Activated B cell treated with CpG ODN at 0.5 μM for 24 hours (primary cell): Measurements from ENCODE around the gene INAVA. TPM values are rescaled to one million over a fixed set of nuclear protein-coding genes. Genes with fewer than 3 reads are reported as not detected.

Experiments used
- ATAC-seq: fragments of 200-7000 bp; cut with Tn5 transposase; one replicate; pipeline ENCODE4 v1.10.0; 2021; ENCODE audit warnings: low read depth, mild to moderate bottlenecking, moderate library complexity
- CTCF ChIA-PET: fragments of 350-600 bp; sonication (Branson Sonifier 250); formaldehyde crosslinking; loops from one replicate; lab custom pipeline; 2021; ENCODE audit warnings: antibody characterized with exemption; lab: Charles Lee
- POLR2A ChIA-PET: fragments of 350-600 bp; sonication (Branson Sonifier 250); formaldehyde crosslinking; loops from one replicate; lab custom pipeline; 2021; ENCODE audit warnings: antibody characterized with exemption; lab: Charles Lee
- DNase-seq: peaks from one replicate; pipeline ENCODE4 v3.0.0; 2022
- H3K27ac Mint-ChIP-seq: one replicate; pipeline ENCODE4 v1.8.0; 2020; ENCODE audit warnings: mixed read lengths
- H3K27me3 Mint-ChIP-seq: one replicate; pipeline ENCODE4 v1.8.0; 2021; ENCODE audit warnings: mixed read lengths
- H3K36me3 Mint-ChIP-seq: one replicate; pipeline ENCODE4 v1.8.0; 2021; ENCODE audit warnings: low read depth, mixed read lengths
- H3K4me1 Mint-ChIP-seq: one replicate; pipeline ENCODE4 v1.8.0; 2021; ENCODE audit warnings: mixed read lengths
- H3K4me3 Mint-ChIP-seq: one replicate; pipeline ENCODE4 v1.8.0; 2020; ENCODE audit warnings: mild to moderate bottlenecking, mixed read lengths
- H3K9me3 Mint-ChIP-seq: one replicate; pipeline ENCODE4 v1.8.0; 2020; ENCODE audit warnings: mixed read lengths
- intact Hi-C: fragments of 100-400 bp; cut with micrococcal nuclease; formaldehyde crosslinking; loops from one replicate; pipeline ENCODE4 v1.15.1; 2024
- total RNA-seq: library from RNA; stranded (reverse); gene quantifications from 2 replicates; pipeline ENCODE4 v1.2.3, GENCODE V29; 2022
- TF ChIP-seq, protein P1 (sequence below): fragments of 200-600 bp; IDR thresholded peaks from one replicate; pipeline ENCODE4 v1.8.0; 2022; ENCODE audit warnings: antibody characterized with exemption, mild to moderate bottlenecking

The INAVA gene
- total RNA-seq, 1 donor from 2014 or later, result 0.44 TPM

DNA sequence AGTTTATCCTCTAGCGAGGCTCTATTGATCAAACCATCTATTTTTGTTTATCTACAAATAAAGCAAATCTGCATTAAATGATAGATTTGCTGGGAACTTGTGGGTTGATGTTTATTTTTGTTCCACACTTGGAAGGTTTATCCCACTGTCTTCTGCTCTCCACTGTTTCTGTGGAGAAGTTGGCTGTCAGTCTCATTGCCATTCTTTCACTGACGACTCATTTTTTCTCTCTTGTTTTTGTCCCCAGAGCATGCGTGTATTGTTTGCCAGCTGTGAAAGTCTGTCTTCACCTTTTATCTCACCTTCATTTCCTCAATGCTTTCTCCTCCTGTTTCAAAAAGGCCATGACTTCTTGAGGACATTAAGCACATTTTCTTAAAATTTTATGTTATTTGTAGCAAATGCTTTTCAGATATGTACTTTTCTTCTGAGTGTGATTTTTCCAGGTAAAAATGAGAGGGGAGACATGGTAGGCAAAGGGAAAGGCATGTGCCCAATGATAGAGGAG lies 52.4 kb downstream of the INAVA start:
- no peak overlapping the region for H3K27ac Mint-ChIP-seq
- TF ChIP-seq, protein P1, sequence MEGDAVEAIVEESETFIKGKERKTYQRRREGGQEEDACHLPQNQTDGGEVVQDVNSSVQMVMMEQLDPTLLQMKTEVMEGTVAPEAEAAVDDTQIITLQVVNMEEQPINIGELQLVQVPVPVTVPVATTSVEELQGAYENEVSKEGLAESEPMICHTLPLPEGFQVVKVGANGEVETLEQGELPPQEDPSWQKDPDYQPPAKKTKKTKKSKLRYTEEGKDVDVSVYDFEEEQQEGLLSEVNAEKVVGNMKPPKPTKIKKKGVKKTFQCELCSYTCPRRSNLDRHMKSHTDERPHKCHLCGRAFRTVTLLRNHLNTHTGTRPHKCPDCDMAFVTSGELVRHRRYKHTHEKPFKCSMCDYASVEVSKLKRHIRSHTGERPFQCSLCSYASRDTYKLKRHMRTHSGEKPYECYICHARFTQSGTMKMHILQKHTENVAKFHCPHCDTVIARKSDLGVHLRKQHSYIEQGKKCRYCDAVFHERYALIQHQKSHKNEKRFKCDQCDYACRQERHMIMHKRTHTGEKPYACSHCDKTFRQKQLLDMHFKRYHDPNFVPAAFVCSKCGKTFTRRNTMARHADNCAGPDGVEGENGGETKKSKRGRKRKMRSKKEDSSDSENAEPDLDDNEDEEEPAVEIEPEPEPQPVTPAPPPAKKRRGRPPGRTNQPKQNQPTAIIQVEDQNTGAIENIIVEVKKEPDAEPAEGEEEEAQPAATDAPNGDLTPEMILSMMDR, result no peak
- no peak overlapping the region for H3K4me3 Mint-ChIP-seq
- POLR2A ChIA-PET, result no interaction called here
- H3K27me3 Mint-ChIP-seq, result peaks cover 13% of the 10 kb centered on the region
- CTCF ChIA-PET, result no interaction called here
- intact Hi-C loops, result no loop called here
- DNase-seq (no peak), ATAC-seq (no peak)
- peaks cover 9% of the 10 kb centered on the region for H3K9me3 Mint-ChIP-seq
- H3K4me1 Mint-ChIP-seq, result no peaks in the 10 kb centered on the region
- H3K36me3 Mint-ChIP-seq, result no peaks in the 10 kb centered on the region

DNA sequence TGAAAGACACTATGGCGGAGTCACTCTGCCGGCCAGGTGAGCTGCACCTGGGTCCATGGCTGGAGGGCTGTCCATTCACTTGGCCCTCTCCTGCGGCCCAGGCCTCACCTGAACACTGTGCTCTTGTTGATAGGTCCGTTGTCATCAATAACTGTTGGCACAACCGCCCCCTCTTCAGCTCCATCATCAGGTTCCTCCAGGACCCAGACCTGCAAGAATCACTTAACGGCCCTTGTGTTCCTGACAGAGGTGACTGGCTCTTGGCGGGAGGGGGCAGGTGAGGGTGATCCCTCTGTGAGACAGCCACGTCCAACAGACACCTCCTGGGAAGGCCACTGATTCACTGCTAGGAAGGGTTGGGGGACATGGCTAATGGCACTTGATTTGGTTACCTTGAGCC lies 54.9 kb downstream of the INAVA start:
- DNase-seq (no peak), ATAC-seq (no peak)
- ChIA-PET CTCF (no interaction called here), POLR2A (no interaction called here)
- Mint-ChIP-seq H3K36me3 (no peaks in the 10 kb centered on the region), H3K27ac (no peak overlapping the region), H3K4me1 (no peaks in the 10 kb centered on the region), H3K9me3 (peaks cover 7% of the 10 kb centered on the region), H3K27me3 (peaks cover 18% of the 10 kb centered on the region), H3K4me3 (no peak overlapping the region)
- TF ChIP-seq, protein P1, result no peak
- intact Hi-C loops, result no loop called here

DNA sequence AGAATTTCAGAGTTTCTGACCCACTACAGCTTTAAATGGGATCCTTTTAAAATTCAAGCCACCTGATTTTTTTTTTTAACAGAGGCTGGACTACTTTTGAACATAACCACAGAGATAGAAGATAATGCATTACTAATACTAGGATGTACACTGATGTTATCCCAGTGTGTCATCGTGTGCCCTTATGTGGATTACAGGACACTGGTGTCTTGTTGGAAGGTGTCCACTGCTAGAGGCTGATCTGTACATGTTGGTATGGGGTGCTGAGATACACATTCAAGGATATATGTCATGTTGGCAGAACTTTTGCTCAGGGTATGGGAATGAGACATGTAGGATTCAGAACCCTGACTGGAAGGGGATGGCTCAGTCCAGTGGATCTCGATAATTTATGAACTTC lies 56.3 kb downstream of the INAVA start:
- intact Hi-C loops, result no loop called here
- ATAC-seq, result no peak
- H3K4me3 Mint-ChIP-seq, result no peak overlapping the region

DNA sequence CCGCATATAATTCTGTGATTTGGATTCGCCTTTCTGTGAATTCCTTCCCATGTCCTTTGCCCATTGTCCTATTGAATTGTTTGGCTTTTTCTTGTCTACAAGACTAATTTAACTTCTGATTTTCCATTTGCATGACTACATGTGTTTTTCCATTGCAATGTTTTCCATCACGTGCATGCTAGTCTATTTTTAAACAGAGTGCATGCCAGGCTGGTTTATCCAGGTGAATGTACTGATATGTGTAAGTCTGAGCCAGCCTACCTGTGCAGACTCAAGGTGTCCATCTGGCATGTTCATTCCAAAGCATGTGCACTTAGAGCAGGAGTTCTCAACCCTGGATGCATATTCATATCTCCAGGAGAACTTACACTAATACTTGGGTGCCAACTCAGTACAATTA lies 59.7 kb downstream of the INAVA start:
- Mint-ChIP-seq H3K4me3 (no peak overlapping the region), H3K27ac (no peak overlapping the region), H3K4me1 (no peaks in the 10 kb centered on the region), H3K9me3 (no peaks in the 10 kb centered on the region), H3K27me3 (peaks cover 5% of the 10 kb centered on the region), H3K36me3 (no peaks in the 10 kb centered on the region)
- no peak for ATAC-seq
- DNase-seq, result no peak
- TF ChIP-seq, protein P1, result no peak
- CTCF ChIA-PET, result no interaction called here
- POLR2A ChIA-PET, result no interaction called here
- intact Hi-C loops, result no loop called here

More for the DNA sequence above, 56.3 kb downstream of the INAVA start:
- TF ChIP-seq, protein P1, result no peak
- no peak for DNase-seq
- Mint-ChIP-seq H3K27ac (no peak overlapping the region), H3K27me3 (peaks cover 13% of the 10 kb centered on the region), H3K9me3 (peaks cover 7% of the 10 kb centered on the region), H3K4me1 (no peaks in the 10 kb centered on the region), H3K36me3 (no peaks in the 10 kb centered on the region)
- ChIA-PET POLR2A (interaction anchor here (0.6 kb wide), 1 partner anchor 10 kb away, joined by 3 read pairs; no protein-coding TSS in a partner anchor), CTCF (no interaction called here)

DNA sequence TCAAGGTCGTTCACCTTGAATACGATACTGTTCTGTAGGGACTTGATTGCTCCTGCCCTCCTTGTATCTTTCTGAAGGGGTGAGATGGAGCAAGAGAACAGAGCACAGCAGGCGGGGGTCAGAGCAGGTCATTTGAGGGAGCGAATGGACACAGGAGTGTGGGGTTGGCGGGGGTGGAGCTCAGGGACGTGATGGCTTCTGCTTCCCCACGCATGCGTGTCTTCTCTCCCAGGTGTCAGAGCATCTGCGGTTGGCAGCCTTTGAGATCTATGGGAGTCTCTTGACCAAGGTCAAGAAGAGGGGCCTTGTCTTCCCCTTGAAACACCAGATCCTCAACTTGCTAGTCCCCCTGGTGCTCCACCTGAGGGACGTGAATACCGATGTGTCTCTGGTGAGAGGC lies 63.9 kb downstream of the INAVA start:
- CTCF ChIA-PET, result no interaction called here
- Mint-ChIP-seq H3K27me3 (peaks cover 8% of the 10 kb centered on the region), H3K36me3 (no peaks in the 10 kb centered on the region), H3K4me3 (no peak overlapping the region), H3K4me1 (peaks cover 10% of the 10 kb centered on the region), H3K27ac (no peak overlapping the region), H3K9me3 (no peaks in the 10 kb centered on the region)
- POLR2A ChIA-PET, result no interaction called here
- intact Hi-C loops, result no loop called here
- ATAC-seq (no peak), DNase-seq (no peak)
- TF ChIP-seq, protein P1, result no peak
